Measurements from ENCODE around the gene TPCN1.

DNA sequence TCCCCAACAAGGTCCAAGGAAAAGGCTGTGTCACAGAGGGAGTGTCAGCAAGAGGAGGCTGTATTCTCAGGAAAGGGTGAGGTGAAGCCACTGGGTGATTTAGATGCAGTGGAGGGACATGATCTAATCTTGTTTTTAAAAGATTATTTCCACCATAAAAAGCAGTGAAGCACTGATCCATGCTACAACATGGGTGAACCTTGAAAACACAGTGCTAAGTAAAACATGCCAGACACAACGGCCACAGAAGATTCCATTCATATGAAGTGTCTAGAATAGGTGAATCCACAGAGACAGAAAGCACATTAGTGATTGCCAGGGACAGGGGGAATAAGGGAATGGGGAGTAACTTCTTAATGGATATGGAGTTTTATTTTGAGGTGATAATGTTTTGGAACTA is 23.0 kb upstream of the TPCN1 start:
- TF ChIP-seq, protein P1, sequence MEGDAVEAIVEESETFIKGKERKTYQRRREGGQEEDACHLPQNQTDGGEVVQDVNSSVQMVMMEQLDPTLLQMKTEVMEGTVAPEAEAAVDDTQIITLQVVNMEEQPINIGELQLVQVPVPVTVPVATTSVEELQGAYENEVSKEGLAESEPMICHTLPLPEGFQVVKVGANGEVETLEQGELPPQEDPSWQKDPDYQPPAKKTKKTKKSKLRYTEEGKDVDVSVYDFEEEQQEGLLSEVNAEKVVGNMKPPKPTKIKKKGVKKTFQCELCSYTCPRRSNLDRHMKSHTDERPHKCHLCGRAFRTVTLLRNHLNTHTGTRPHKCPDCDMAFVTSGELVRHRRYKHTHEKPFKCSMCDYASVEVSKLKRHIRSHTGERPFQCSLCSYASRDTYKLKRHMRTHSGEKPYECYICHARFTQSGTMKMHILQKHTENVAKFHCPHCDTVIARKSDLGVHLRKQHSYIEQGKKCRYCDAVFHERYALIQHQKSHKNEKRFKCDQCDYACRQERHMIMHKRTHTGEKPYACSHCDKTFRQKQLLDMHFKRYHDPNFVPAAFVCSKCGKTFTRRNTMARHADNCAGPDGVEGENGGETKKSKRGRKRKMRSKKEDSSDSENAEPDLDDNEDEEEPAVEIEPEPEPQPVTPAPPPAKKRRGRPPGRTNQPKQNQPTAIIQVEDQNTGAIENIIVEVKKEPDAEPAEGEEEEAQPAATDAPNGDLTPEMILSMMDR (IDR thresholded peaks at IDR 0.05), result no peak
- TF ChIP-seq POLR2A (IDR thresholded peaks at IDR 0.05), result no peak
